ENCODE results near the gene C4orf36.

- no peak for TF ChIP-seq POLR2AphosphoS5 (IDR thresholded peaks at IDR 0.05; ENCODE audit: low read depth, low read length)
- no peak for TF ChIP-seq POLR2A (IDR thresholded peaks at IDR 0.05; ENCODE audit: low read depth, low read length)
- no peak for TF ChIP-seq TAF1 (IDR thresholded peaks at IDR 0.05; ENCODE audit: borderline replicate concordance, low read depth, low read length)
These were observed 24.2 kb upstream of the C4orf36 start for GRCh38 chr4:86916392-86916791.

All from GM12892 (cell line).